ENCODE measurements around the gene CHI3L2.

DNA sequence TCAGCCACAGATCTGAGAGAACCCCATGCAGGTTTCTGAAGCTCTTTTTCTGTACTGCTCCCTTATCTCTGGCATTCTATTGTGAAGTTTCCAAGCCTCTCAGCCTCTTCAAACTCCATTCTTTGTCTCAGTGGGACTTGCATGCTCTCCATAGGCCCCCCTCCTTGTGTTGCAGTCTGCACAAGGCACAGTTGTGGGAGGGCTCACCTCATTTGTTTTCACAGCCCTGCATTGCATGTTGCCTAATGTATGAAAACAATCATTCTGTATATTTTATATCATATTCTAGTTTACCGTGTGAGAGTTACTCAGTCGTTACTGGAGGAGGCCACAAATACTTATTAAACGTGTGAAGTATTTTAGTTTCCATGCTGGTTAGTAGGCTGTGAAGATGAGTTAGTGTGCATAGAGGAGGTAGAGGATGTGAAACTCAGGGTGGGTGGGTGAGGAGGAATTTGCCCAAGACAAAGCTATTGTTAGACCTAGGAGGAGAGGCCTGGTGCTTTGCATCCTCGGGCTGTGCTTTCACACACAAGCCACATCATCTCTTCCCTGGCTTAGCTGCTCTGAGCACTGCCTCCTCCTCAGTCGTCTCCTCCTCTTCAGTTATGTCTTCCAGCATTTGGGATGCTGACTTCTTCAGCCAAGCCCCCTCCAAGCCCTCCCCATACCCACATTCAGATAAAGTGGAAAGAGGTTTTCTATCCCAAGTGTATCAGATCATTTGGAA, 7.8 kb upstream of the CHI3L2 start:
- TF ChIP-seq CTCF (conservative IDR thresholded peaks at IDR 0.05): no peak
- no peak for TF ChIP-seq EZH2 (IDR thresholded peaks at IDR 0.05; ENCODE audit: low read depth)

All from PC-9 (cell line).